ENCODE results near the gene GLRX5.

The GLRX5 gene

GRCh38 chr14:95536036-95536593 is 1.3 kb downstream of the GLRX5 start:
- no peak for DNase-seq (ENCODE audit: low read depth in 2 of 2)

DNA sequence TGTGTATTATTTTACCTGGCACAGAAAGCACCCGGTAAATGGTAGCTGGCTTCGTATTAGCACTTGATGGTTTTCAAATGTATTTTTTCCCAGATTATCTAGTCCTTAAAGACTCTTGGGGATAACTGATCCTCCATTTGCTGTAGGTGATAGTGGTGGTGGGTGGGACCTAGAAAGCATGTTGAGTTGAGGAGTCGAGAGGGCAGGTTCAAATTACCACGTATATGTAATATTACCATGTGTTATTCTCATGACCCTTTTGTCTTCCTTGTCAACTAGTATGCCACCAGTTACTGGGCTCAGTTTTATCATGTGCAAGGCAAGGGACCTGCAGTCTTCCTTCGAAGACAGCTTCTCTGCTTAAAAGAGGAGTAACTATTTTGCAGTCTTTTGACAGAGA is 1.8 kb downstream of the GLRX5 start:
- DNase-seq (ENCODE audit: low read depth in 2 of 2): no peak

DNA sequence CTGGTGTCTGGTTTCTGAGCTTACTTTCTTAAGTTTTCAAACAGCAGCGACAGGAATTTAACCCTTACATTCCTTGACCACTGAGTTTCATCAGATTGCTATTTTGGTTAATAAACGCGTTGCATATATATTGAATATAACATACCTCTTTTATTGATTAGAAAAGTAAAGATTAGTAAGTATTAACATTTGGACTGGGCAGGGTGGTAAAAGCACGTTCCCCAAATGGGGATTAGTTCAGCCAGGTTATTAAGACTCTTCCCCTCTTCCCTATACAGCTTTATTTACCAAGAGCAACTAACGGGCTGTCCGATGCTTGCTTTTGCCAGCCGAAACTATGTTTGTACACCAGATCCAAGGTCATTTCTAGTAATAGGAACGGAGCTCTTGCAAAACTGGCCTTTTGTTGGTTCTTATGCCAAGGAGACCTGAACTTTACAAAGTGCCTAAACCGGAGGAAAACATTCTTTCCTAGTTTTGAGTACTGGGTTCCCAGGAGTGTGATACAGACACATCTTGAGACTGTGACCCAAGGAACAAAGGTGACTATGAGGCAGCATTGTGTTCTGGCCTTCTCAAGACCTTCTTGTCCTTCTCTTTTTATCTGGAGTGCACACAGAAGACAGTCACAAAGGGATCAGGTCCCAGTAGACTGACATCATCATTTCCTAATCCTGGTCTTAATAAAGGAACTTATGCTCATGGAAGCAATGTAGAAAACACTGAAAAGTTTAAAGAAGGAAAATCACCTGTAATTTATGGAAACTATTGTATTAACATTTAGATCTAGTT is 2.6 kb downstream of the GLRX5 start:
- no peak for DNase-seq (ENCODE audit: low read depth in 2 of 2)

- DNase-seq (ENCODE audit: low read depth in 2 of 2): no peak
These were observed 4.1 kb downstream of the GLRX5 start for GRCh38 chr14:95538801-95539509.

DNA sequence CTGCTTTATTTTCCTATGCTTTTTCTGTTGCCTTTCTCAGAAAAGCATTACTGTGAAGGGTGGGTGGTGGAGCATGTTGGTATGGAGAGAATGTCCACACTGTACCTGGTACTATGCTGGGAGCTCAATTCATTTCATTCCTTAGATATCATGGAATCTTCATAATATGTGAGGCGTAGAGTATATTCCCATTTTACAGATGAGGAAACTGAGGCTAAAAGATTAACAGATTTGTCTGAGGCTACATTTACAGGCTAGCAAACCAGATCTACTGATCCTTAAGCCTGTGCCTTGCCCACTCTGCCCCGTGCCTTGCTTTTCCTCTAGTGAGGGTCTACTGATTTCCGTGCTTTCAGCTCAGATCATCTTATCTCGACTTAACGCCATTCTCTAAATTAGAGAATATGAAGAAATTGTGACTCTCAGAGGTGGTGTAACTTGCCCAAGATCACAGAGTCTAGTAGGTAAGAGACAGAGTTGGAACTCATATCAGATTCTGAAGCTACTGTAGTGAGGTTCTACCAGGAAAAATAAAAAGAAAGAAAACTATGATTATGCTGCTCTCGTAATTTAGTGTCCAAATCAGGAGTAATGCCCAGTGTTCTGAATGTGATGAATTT is 5.5 kb downstream of the GLRX5 start:
- no peak for DNase-seq (ENCODE audit: low read depth in 2 of 2)

DNA sequence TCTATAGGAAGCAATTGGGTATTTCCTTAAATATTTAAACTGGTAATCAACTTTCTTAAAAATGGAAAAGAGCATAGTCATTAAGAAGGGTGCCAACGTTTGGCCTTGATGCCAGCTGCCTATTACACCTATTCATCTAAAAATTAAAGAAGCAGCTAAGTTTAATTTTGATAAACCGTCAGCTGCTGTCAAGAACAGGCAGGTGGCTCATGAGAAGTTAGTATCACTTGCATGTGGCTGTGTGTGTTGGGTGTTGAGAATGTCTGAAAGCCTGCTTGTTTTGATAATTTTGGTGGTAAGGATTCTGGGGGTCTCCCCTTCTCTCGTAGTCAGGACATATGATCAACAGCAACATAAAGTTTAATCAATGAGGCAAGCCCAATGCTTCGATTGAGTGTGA is 6.5 kb downstream of the GLRX5 start:
- no peak for DNase-seq (ENCODE audit: low read depth in 2 of 2)

DNA sequence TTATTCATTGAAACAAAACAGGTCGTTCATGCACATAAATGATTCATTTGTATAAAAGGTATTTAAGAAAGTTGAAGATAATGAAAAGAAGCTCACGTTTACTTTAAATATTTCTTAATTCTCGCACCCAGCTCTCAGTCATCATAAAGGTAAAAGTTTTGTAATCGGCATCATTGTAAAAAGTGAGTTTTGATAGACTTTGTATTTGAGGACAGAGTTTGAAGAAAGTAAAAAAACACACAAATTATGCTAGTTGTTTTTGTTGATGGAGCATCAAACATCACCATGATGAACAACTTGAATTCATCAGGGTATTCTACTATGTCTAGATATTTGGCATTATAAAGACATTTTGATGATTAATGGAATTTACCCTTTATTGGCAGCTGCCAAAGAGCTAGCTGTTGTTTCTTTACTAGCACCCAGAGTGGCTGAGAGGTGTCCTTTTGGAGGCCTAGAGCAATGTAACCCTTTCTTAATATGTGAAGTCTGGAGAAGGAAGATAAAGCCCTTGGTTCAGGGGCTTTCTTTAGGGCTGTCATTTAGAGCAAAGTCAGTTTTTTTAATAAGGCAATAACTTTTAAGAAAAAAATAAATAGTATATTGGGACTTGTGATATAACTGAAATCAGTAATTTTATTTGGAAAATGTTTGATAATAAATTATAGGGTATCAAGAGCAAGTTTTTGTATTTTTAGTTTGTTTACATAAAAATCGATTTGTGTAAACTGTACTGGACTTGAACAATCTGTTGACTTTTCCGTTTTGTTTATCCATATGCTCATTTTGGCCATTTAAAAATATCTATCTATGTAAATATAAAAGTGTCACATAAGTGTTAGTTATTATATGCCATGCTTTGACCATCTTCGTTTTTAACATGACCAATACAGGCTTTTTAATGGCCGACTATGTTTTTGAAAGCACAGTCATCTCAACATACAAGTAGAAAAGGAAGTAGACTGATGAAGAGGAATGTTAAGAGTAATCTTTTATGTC is 7.4 kb downstream of the GLRX5 start:
- DNase-seq (ENCODE audit: low read depth in 2 of 2): no peak

DNA sequence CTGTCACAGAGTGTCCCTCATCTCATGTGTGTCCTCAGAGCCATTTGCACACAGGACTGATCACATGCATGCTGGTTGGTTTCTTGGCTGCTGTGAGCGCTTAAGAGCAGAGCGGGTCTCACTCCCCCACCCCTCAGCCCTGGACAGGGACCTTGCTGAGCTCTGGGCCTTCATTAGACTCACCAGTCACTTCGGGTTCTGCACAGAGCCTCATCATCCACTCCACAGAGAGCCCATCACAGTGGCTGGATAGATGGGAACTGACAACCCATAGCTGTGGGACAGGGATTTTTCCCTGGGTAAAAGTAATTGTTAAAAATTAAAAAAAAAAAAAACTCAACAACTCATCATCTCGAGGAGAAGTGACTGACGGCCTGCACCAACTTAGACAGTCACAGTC is 8.2 kb downstream of the GLRX5 start:
- DNase-seq (ENCODE audit: low read depth in 2 of 2): no peak

GRCh38 chr14:95544588-95544987 is 9.7 kb downstream of the GLRX5 start:
- no peak for DNase-seq (ENCODE audit: low read depth in 2 of 2)

GRCh38 chr14:95545515-95546168 is 10.8 kb downstream of the GLRX5 start:
- peak in 1 of 2 experiments; percentile 25 for DNase-seq (ENCODE audit: low read depth in 2 of 2)

DNA sequence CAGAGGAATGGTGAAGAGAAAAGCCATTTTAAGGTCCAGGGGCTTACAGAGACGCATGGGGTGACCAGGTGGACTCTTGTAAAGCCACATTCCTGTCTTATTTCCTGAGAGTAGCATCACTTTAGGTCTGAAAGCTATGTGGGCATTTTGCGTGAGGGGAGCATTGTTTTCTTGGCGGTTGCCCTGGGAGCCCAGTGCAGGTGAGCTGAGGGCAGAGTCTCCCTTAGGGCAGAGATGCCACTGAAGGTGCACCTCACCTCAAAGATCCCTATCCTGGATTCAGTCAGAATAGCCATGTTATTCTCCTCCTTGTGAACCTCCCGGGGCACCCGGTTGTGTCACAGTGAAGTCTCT is 12.4 kb downstream of the GLRX5 start:
- no peak for DNase-seq (ENCODE audit: low read depth in 2 of 2)

DNA sequence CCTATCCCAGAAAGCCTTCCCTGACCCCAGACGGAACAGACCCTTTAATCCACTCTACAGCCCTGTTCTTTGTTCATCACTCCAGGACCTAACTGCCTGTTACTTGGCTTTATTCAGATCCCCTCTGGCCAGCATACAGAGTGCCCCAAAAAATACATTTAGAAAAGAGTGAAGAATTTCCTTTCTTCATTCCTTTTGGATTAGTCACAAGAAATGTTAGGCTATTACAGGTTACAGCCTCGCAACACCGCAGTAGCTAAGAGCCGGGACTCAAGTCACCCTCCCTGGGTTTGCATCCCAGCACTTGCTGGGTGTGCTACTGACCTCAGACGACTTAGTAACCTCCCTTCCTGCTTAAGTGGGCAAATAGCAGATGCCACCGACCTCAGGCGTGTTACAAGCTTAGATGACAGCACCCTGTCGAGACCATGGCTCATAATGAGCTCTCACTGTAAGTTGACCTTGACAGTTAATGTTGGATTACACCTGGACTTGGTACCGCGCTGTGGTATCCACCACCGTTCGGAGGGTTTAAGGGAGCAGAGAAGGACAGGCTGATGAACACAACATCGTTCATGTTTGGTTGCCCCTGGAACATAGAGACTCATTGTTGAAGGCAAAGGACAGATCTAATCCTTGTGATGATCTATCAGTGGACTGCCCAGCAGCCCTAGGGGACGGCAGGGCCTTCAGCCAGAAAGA is 12.9 kb downstream of the GLRX5 start:
- DNase-seq (ENCODE audit: low read depth in 2 of 2): no peak

GRCh38 chr14:95548328-95548929 is 13.6 kb downstream of the GLRX5 start:
- DNase-seq (ENCODE audit: low read depth in 2 of 2): no peak

DNA sequence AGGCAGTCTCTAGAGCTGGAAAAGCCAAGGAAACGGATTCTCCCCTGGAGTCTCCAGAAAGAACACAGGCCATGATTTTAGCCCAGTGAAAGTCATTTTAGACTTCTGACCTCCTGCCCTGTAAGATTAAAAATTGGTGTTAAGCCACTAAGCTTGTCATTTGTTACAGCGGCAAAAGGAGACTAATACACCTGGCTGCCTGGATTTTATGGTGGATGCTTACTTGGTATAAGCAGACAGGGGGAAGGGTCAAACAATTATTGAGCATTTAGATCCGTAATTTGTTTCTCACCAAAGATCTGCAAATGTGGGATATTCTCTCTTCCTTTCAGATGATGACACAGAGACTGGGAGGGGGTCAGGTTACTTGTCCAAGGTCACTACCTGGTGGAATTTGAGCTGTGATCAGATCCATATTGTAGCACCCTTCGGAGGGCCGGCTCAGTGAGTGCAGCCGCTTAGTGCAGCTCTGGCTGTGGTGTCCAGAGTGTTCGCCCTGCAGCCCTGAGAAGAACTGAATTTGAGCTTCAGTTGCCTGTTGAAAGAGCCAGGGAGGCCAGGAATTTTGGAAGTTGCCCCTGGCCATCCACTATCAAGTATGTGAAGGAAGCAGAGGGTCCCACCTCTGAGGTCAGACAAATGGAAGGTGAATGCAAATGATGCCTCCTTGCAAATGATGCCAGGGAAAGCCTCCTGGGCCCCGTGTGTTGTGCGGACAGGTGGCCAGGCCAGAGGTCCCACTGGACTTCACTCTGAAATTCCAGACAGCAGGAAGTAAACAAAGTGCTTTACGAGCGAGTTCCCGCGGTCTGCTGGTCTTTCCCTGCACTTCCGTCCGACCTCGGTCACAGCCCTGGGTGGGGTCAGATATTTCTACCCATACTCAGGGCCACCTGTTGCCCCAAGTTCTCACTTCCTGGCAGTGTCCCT is 15.1 kb downstream of the GLRX5 start:
- DNase-seq (ENCODE audit: low read depth in 2 of 2): no peak

GRCh38 chr14:95551435-95551834 is 16.6 kb downstream of the GLRX5 start:
- DNase-seq (ENCODE audit: low read depth in 2 of 2): no peak

DNA sequence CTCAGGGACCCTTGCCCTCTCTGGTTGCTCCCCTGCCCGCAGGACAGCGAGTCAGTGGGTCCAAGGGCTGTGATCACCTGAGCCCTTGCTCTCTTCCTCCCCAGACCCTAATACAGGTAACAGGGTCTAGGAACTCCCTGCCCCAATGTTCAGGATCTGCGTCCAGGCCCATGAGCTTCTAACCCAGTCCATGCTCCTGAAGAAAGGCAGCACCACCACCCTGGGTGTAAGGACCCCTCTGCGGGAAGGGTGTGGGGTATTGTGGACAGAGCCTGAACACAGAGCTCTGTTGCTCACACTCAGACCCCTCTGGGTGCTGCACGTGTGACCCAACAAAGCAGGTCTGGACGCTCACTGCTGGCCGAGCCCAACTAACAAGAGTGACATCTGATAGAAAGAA is 18.3 kb downstream of the GLRX5 start:
- DNase-seq (ENCODE audit: low read depth in 2 of 2): no peak

DNA sequence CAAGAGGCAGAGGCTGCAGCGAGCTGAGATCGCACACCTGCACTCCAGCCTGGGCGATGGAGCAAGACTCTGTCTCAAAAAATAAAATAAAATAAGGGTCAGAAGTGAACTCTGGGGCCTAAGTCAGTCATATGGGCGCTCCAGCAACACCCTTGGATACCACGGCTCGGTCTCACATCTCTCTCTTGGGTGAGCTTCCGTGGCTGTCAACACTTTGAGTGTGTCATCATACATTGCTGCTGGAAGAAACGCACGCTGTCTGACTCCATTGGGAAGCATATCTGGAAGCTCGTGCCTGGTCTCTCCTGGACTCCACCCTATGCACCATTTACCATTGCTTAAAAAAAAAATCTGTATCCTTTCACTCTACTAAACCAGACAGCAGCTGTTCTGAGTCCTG is 20.2 kb downstream of the GLRX5 start:
- no peak for DNase-seq (ENCODE audit: low read depth in 2 of 2)

GRCh38 chr14:95557291-95557690 is 22.4 kb downstream of the GLRX5 start:
- DNase-seq (ENCODE audit: low read depth in 2 of 2): no peak

GRCh38 chr14:95557832-95558231 is 23.0 kb downstream of the GLRX5 start:
- no peak for DNase-seq (ENCODE audit: low read depth in 2 of 2)
